ENCODE measurements around the gene RPL10. TPM values are rescaled to one million over a fixed set of nuclear protein-coding genes. Genes with fewer than 3 reads are reported as not detected.

The RPL10 gene
- total and polyA plus RNA-seq, 2 experiments from 2014 or later, result 1,435 to 6,561 TPM

GRCh38 chrX:154403858-154404257 is 5.7 kb downstream of the RPL10 start:
- TF ChIP-seq EZH2phosphoT487 (IDR thresholded peaks at IDR 0.05; ENCODE audit: insufficient read depth, low read depth), result no peak
- TF ChIP-seq EZH2 (IDR thresholded peaks at IDR 0.05; ENCODE audit: insufficient read depth, poor library complexity, severe bottlenecking), result no peak
- no peak for DNase-seq
- Histone ChIP-seq H3K79me2 (ENCODE audit: insufficient read depth) (peaks cover 33% of the 10 kb centered on the region), H3K4me1 (ENCODE audit: insufficient read depth) (no peaks in the 10 kb centered on the region; the same call in 1 of the 2 replicates), H3K9ac (no peak overlapping the region), H3K9me2 (ENCODE audit: insufficient read depth) (no peaks in the 10 kb centered on the region), H3K27ac (no peak overlapping the region), H3K4me2 (ENCODE audit: unreplicated experiment) (no peak overlapping the region), H4K20me1 (ENCODE audit: insufficient read depth) (no peaks in the 10 kb centered on the region), H3K4me3 (no peak overlapping the region), H3K9me3 (ENCODE audit: low read depth) (no peaks in the 10 kb centered on the region), H2AFZ (no peak overlapping the region), H3K27me3 (replicated peaks; ENCODE audit: insufficient read depth) (no peaks in the 10 kb centered on the region), H3F3A (ENCODE audit: insufficient read depth) (peaks cover 34% of the 10 kb centered on the region), H3K36me3 (ENCODE audit: low read depth) (peaks cover 24% of the 10 kb centered on the region)
- 96 to 98% methylated on average over 4 of the region's 4 CpGs for WGBS, 2 experiments (ENCODE audit: low coverage in 1 of 2, low lambda C conversion rate in 2 of 2, missing lambda C conversion rate in 2 of 2)
- in situ Hi-C loops (cut with MboI), result no loop called here

DNA sequence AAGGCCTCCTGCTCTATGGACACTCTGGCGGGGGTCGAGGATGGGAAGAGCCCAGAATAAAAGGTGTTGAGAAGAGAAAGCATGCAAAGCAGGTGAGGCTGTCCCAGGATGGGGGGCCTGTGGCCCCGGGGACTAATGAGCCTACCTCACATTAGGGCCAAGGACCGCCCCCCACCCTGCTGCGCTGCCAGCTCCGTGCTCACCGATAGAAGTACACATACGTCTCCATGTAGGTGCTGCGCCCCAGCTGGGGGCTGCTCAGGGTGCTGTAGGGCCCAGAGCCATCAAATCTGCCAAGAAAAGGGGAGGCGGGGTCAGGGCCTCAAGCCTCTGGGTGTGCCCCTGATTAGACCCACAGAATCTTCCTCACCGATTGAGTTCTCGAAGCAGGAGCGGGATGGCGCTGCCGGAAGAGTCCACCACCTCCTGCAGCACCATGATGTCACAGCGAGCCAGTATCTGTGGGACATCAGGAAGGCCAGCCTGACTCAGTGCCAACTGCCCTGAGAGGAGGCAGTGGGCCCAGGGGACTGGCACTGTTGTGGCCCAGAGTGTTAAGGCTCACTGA is 6.5 kb downstream of the RPL10 start:
- Histone ChIP-seq H3F3A (ENCODE audit: insufficient read depth) (peaks cover 26% of the 10 kb centered on the region), H3K27ac (no peak overlapping the region), H4K20me1 (ENCODE audit: insufficient read depth) (no peaks in the 10 kb centered on the region), H3K36me3 (ENCODE audit: low read depth) (peaks cover 16% of the 10 kb centered on the region; the same call in 1 of the 2 replicates), H3K9me3 (ENCODE audit: low read depth) (no peaks in the 10 kb centered on the region), H3K27me3 (replicated peaks; ENCODE audit: insufficient read depth) (no peaks in the 10 kb centered on the region), H3K4me2 (ENCODE audit: unreplicated experiment) (no peak overlapping the region), H3K4me1 (ENCODE audit: insufficient read depth) (no peaks in the 10 kb centered on the region; the same call in 1 of the 2 replicates), H3K9me2 (ENCODE audit: insufficient read depth) (no peaks in the 10 kb centered on the region), H3K9ac (no peak overlapping the region), H3K4me3 (no peak overlapping the region), H3K79me2 (ENCODE audit: insufficient read depth) (peaks cover 31% of the 10 kb centered on the region), H2AFZ (no peak overlapping the region)
- TF ChIP-seq EZH2phosphoT487 (IDR thresholded peaks at IDR 0.05; ENCODE audit: insufficient read depth, low read depth) (no peak), EZH2 (IDR thresholded peaks at IDR 0.05; ENCODE audit: insufficient read depth, poor library complexity, severe bottlenecking) (no peak)
- in situ Hi-C loops (cut with MboI), result no loop called here
- WGBS, 2 experiments (ENCODE audit: low coverage in 1 of 2, low lambda C conversion rate in 2 of 2, missing lambda C conversion rate in 2 of 2), result 85 to 91% methylated on average over 10 to 15 of the region's 16 CpGs
- no peak for DNase-seq

- DNase-seq, result no peak
- H3K27me3 ChIP-seq (replicated peaks; ENCODE audit: insufficient read depth), result no peaks in the 10 kb centered on the region
These were observed 10.6 kb downstream of the RPL10 start for GRCh38 chrX:154408659-154409221.

DNA sequence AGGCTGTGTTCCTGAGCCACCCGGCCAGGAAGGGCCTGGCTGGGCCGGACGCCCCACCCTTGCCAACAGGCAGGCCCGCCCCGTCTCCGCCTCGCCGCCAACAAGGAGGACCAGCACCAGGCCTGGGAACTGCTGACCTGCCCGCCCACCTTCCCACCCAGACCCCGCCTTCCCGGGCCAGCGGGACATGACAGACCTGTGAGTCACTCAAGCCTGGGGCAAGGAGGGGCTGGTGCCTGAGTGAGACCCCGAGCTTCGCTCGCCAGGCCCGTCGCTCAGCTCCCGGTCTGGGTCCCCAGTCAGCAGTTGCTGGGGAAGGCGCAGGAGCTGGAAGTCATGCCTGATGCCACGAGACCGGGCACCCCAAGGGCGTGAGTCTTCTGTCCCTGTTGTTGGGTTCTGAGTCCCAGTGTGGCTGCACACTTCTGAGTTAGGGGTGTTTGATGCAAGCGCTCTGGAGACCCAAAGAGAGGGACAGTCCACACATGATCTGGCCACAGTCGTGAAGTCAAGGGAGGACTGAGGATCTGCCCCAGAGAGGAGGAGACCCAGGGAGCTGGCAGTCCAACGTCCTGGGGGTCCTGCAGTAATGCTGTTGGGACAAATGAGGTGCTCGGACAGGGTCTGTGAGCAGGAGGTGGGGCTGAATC is 11.2 kb downstream of the RPL10 start, which contains the start of gene DNASE1L1:
Gene DNASE1L1 (minus strand): TSS at position 33 of the 650 bp plus-strand sequence. CDS start 3,686 bp downstream, outside the sequence.
- no peaks in the 10 kb centered on the region for H3F3A ChIP-seq (ENCODE audit: insufficient read depth)
- H3K4me2 ChIP-seq (ENCODE audit: unreplicated experiment), result peak within 1 kb of the TSS; percentile 84
- WGBS, 2 experiments (ENCODE audit: low coverage in 1 of 2, low lambda C conversion rate in 2 of 2, missing lambda C conversion rate in 2 of 2), result 12 to 44% methylated on average over 7 to 10 of the region's 26 CpGs
- peak within 1 kb of the TSS; percentile 93 for H3K9ac ChIP-seq
- no peaks in the 10 kb centered on the region for H3K9me3 ChIP-seq (ENCODE audit: low read depth)
- peak within 1 kb of the TSS; percentile 70 for H2AFZ ChIP-seq
- H3K4me3 ChIP-seq, result peak within 1 kb of the TSS; percentile 84
- in situ Hi-C loops (cut with MboI), result no loop called here
- peak within 1 kb of the TSS; percentile 82 for H3K27ac ChIP-seq
- H4K20me1 ChIP-seq (ENCODE audit: insufficient read depth), result no peaks in the 10 kb centered on the region
- TF ChIP-seq EZH2phosphoT487 (IDR thresholded peaks at IDR 0.05; ENCODE audit: insufficient read depth, low read depth) (no peak), EZH2 (IDR thresholded peaks at IDR 0.05; ENCODE audit: insufficient read depth, poor library complexity, severe bottlenecking) (no peak)
- H3K79me2 ChIP-seq (ENCODE audit: insufficient read depth), result peaks cover 31% of the 10 kb centered on the region
- H3K36me3 ChIP-seq (ENCODE audit: low read depth), result no peaks in the 10 kb centered on the region
- no peaks in the 10 kb centered on the region for H3K9me2 ChIP-seq (ENCODE audit: insufficient read depth)
- DNase-seq, result peak; percentile 91
- no peaks in the 10 kb centered on the region for H3K27me3 ChIP-seq (replicated peaks; ENCODE audit: insufficient read depth)
- peaks cover 6% of the 10 kb centered on the region; the same call in 1 of the 2 replicates for H3K4me1 ChIP-seq (ENCODE audit: insufficient read depth)

More at GRCh38 chrX:154408659-154409221, 10.6 kb downstream of the RPL10 start:
- peak overlapping the region; percentile 70 for H2AFZ ChIP-seq
- peak overlapping the region; percentile 93 for H3K9ac ChIP-seq
- no peaks in the 10 kb centered on the region for H3F3A ChIP-seq (ENCODE audit: insufficient read depth)
- peaks cover 6% of the 10 kb centered on the region; the same call in 1 of the 2 replicates for H3K4me1 ChIP-seq (ENCODE audit: insufficient read depth)
- no peaks in the 10 kb centered on the region for H3K9me2 ChIP-seq (ENCODE audit: insufficient read depth)
- H4K20me1 ChIP-seq (ENCODE audit: insufficient read depth), result no peaks in the 10 kb centered on the region
- H3K36me3 ChIP-seq (ENCODE audit: low read depth), result no peaks in the 10 kb centered on the region
- peak overlapping the region; percentile 82 for H3K27ac ChIP-seq
- no peaks in the 10 kb centered on the region for H3K9me3 ChIP-seq (ENCODE audit: low read depth)
- TF ChIP-seq EZH2 (IDR thresholded peaks at IDR 0.05; ENCODE audit: insufficient read depth, poor library complexity, severe bottlenecking) (no peak), EZH2phosphoT487 (IDR thresholded peaks at IDR 0.05; ENCODE audit: insufficient read depth, low read depth) (no peak)
- peaks cover 31% of the 10 kb centered on the region for H3K79me2 ChIP-seq (ENCODE audit: insufficient read depth)
- in situ Hi-C loops (cut with MboI), result no loop called here
- H3K4me3 ChIP-seq, result peak overlapping the region; percentile 84
- H3K4me2 ChIP-seq (ENCODE audit: unreplicated experiment), result peak overlapping the region; percentile 84
- WGBS, 2 experiments (ENCODE audit: low coverage in 1 of 2, low lambda C conversion rate in 2 of 2, missing lambda C conversion rate in 2 of 2), result 19 to 28% methylated on average over 8 to 10 of the region's 10 CpGs
